ENCODE data around the gene HS3ST2.
A peak's percentile ranks its signal among the peaks of the same experiment; 100 is the strongest.

HS3ST2 gene

GRCh38 chr16:22898874-22899348 lies 84.9 kb downstream of the HS3ST2 start (continued):
- TF ChIP-seq ZNF518A (tag by site-specific recombination; conservative IDR thresholded peaks at IDR 0.05; ENCODE audit: low read depth): no peak
- TF ChIP-seq ZNF433 (tag by site-specific recombination; IDR thresholded peaks at IDR 0.05; ENCODE audit: low read depth): no peak
- no peak for TF ChIP-seq YY2 (tag by site-specific recombination; IDR thresholded peaks at IDR 0.05)
- TF ChIP-seq SCRT1 (tag by site-specific recombination; IDR thresholded peaks at IDR 0.05; ENCODE audit: borderline replicate concordance): peak; percentile 100
- no peak for TF ChIP-seq ZNF776 (tag by site-specific recombination; IDR thresholded peaks at IDR 0.05; ENCODE audit: borderline replicate concordance)
- TF ChIP-seq GLIS2 (tag by site-specific recombination; IDR thresholded peaks at IDR 0.05): no peak
- no peak for TF ChIP-seq ZNF621 (tag by site-specific recombination; IDR thresholded peaks at IDR 0.05)
- TF ChIP-seq ZFP69B (tag by site-specific recombination; IDR thresholded peaks at IDR 0.05): no peak
- TF ChIP-seq ZNF513 (tag by site-specific recombination; IDR thresholded peaks at IDR 0.05): 0 out of 2 replicates have a peak, but pooled peaks have one; percentile 11
- no peak for TF ChIP-seq PRDM1 (tag by site-specific recombination; IDR thresholded peaks at IDR 0.05)
- TF ChIP-seq ZNF777 (tag by site-specific recombination; IDR thresholded peaks at IDR 0.05; ENCODE audit: borderline replicate concordance): no peak
- peak; percentile 75; the same call in 1 of the 2 replicates for TF ChIP-seq ZEB2 (tag by site-specific recombination; IDR thresholded peaks at IDR 0.05)
- TF ChIP-seq ZNF707 (tag by site-specific recombination; IDR thresholded peaks at IDR 0.05): no peak
- peak; percentile 92 for TF ChIP-seq ZNF24 (tag by site-specific recombination; IDR thresholded peaks at IDR 0.05)
- no peak for TF ChIP-seq ZNF544 (tag by site-specific recombination; IDR thresholded peaks at IDR 0.05)
- TF ChIP-seq ZNF26 (tag by site-specific recombination; IDR thresholded peaks at IDR 0.05): no peak
- TF ChIP-seq RBAK (tag by site-specific recombination; IDR thresholded peaks at IDR 0.05): no peak
- TF ChIP-seq ZNF202 (tag by site-specific recombination; IDR thresholded peaks at IDR 0.05; ENCODE audit: borderline replicate concordance): no peak
- TF ChIP-seq ZNF600 (tag by site-specific recombination; IDR thresholded peaks at IDR 0.05): peak; percentile 35; the same call in 1 of the 2 replicates
- no peak for TF ChIP-seq ZBTB48 (tag by site-specific recombination; IDR thresholded peaks at IDR 0.05)
- TF ChIP-seq MYNN (tag by site-specific recombination; IDR thresholded peaks at IDR 0.05; ENCODE audit: borderline replicate concordance): no peak
- no peak for TF ChIP-seq KLF9 (tag by site-specific recombination; IDR thresholded peaks at IDR 0.05; ENCODE audit: low read depth)
- TF ChIP-seq ZNF394 (tag by site-specific recombination; IDR thresholded peaks at IDR 0.05; ENCODE audit: borderline replicate concordance): no peak
- peak; percentile 76; the same call in 1 of the 2 replicates for TF ChIP-seq ZSCAN16 (tag by site-specific recombination; IDR thresholded peaks at IDR 0.05)
- TF ChIP-seq SCRT2 (tag by site-specific recombination; IDR thresholded peaks at IDR 0.05): peak; percentile 100
- 0 out of 2 replicates have a peak, but pooled peaks have one; percentile 37 for TF ChIP-seq ZNF366 (tag by site-specific recombination; conservative IDR thresholded peaks at IDR 0.05)
- TF ChIP-seq ZBTB6 (tag by site-specific recombination; IDR thresholded peaks at IDR 0.05): no peak
- TF ChIP-seq ZNF571 (tag by site-specific recombination; IDR thresholded peaks at IDR 0.05): no peak
- no peak for TF ChIP-seq ZNF140 (tag by site-specific recombination; IDR thresholded peaks at IDR 0.05)
- TF ChIP-seq SP2 (tag by site-specific recombination; IDR thresholded peaks at IDR 0.05): no peak
- TF ChIP-seq ZNF280C (tag by site-specific recombination; IDR thresholded peaks at IDR 0.05): no peak
